Activated CD4-positive, alpha-beta T cell treated with anti-CD3 and anti-CD28 coated beads for 48 hours (primary cell): ENCODE measurements around the gene PRTFDC1.

ENCODE experiments used
- DNase-seq: peaks from one replicate; pipeline ENCODE4 v3.0.0-alpha.2; 2020

The PRTFDC1 gene

DNA sequence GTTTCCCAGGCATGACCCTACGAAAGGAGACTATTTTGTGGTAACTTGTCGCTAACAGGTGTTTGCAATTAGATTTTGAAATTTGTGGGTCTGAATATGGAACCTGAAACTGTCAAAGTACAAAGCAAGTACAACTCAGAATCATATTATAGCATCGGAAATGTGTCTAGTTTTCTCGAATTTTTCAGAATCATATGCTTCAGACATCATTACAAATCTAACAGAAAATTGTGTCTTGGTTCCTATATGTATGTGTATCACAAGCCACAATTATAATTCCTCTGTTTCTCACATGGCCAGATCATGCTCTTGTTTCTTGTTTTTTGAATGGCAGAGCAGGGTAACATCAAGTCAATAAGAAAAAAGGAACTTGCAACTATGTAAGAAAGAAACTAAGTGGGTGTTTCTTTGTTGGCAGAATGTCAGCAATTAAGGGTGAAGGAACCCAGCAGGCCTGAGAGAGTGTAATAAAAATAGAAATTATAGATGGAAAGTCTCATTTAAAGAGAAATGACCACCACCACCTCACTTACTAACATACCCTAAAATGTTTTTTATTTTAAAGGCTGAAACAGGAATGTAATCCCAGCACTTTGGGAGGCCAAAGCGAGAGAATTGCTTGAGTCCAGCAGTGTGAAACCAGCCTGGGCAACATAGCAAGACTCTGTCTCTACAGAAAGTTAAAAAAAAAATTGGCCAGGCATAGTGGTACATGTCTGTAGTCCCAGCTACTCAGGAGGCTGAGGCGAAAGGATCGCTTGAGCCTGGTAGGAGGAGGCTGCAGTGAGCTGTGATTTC, 51.3 kb downstream of the PRTFDC1 start:
- no peak for DNase-seq

DNA sequence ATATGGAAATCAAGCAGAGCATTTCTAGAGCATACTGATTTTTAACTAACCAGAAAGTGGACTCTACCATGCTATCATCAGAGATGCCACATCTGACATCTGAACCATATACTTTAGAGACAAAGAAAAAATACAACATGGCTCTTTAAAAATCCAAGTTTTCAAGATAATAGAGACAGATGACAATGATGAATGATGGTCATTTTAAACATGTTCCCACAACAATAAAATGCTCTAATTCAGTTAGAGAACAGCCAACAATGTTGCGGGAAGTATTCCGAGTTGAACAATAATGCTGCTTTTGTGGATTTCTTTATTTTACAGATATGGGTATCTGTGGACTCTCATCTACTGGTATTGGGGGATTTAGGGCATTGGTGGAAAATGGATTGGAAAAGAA, 52.8 kb downstream of the PRTFDC1 start:
- no peak for DNase-seq

DNA sequence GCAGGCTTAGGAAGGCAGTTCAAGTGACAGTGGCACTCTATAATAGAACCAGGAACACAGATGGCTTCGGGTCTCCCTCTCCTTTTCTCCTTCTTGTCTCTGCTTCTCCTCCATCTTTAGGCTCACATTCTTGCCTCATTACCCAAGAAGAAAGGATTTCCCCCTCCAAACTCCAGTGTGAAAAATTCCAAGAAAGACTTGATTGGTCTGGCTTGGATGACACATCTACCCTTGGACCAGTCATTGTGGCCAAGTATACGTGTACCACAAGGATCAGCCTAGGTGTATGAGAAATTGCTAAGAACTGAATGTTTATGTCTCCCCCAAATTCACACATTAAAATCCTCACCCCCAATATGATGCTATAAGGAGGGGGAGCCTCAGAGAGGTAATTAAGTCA, 53.9 kb downstream of the PRTFDC1 start:
- no peak for DNase-seq

DNA sequence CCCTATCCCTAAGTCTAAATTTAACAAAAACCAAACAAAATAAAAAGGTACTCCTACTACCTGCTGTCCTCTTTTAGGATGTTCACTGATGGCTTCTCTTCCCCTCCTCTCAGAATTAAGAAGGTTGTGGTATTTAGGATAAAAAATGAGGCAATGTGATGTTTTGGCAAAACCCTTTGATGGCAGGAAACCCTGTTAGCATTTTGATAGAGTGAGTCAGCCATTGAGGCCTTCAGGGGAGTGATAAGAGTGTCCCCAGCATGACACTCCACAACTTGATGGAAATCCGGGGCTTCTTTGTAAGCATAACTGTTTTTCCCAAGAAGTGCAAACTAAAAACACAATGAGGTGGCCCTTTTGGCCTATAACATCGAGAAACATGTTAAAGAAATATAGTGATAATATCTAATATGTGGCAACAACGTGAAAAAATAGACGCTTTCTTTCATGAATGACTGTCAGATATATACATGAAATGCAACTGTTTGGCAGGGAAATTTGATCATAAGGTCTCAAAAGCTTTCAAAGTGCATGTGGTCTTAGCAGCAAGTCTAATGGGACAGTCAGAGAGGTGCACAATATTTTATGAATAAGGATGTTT, 55.0 kb downstream of the PRTFDC1 start:
- DNase-seq = no peak

DNA sequence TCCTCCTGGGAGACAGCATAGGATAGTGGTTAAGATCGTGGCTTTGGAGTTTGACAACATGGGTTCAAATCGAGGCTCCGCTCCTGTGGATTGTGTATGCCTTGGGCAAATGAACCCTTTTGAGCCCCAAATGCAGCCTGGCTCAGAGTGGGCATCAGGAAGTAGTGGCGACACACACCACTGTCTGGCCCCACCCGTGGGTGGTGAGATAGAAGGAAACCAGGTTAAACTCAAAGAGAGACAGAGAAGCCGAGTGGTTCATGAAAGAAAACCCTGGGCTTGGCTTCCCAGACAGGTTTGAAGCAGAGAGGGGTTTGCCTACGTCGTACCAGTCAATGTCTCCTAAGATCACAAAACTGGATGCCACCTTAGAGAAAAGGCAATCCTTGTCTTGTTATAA, 57.7 kb downstream of the PRTFDC1 start:
- DNase-seq = peak; percentile 23

DNA sequence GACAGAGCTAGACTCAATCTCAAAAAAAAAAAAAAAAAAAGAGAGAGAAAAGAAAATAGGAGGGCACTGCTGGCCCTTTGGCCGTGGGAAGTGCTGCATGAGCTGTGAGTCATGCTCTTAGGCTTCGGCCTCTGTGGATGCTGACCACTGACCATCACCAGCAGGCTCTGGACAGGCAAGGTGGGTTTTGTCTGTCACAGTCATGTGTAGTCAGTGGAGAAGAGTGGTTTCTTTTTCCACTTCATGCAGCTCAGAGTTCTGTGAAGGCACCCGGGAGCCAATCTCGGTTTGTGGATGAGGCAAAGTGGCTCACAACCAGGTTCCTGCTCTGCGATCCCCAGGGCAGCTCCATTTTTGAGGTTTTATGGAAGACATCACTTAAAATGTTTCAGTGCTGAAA, 58.1 kb downstream of the PRTFDC1 start:
- no peak for DNase-seq

DNA sequence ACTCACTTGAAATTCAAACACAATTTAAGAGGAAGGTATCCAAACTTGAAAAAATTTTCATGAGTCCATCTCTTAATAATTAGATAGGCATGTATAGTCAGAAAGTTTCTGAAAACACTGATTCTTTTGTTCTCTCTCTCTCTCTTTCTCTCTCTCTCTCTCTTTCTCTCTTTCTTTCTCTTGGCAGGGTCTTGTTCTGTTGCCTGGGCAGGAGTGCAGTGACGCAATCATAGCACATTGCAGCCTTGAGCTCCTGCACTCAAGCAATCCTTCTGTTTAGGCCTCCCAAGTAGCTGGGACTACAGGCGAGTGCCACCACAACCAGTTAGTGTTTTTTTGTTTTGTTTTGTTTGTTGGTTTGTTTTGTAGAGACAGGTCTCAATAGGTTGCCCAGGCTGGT, 59.3 kb downstream of the PRTFDC1 start:
- DNase-seq = no peak

DNA sequence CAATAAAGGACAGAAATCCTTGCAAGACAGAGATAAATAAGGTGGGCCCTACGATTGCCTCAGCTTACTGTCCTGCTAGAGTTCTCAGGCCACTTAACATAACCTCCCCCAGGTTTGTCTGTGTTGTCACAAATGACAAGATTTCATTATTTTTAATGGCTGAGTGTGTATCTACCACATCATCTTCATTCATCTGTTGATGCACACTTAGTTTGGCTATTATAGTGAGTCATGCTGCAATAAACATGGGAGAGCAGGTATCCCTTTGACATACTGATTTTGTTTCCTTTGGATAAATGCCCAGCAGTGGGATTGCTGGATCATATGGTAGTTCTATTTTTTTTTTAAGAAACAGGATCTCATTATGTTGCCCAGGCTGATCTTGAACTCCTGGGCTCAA, 60.6 kb downstream of the PRTFDC1 start:
- no peak for DNase-seq

DNA sequence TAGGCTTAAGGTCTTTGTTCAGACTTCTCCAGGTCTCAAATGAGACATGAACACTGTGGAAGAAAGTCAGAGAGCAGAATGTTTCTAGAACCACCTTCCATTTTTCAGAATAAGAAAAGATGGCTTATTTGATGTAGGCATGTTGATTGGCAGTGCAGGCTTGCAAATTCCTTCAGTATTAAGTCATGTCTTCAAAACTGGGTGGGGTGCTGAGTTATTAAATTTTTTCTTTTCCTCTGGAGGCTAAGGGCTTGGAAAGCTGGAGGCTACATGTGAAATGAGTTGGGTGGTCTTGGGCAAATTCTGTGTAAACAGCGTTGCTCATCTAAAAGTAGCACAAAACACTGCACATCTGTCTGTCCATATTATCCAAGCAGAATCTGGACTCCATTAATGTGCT, 62.8 kb downstream of the PRTFDC1 start:
- no peak for DNase-seq

DNA sequence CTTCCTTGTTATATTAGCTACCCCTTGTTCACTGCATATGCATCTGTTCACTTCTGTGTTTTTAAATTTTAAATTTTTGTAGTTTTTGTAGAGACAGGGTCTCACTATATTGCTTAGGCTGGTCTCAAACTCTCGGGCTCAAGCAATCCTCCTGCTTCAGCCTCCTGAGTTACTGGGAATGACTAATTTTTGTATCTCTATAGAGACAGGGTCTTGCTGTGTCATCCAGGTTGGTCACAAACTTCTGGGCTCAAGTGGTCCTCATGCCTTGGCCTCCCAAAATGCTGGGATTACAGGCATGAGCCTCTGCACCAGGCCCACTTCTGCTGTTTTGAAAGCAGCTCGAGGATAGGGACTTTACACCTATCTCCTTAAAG, 64.6 kb downstream of the PRTFDC1 start:
- DNase-seq = no peak

DNA sequence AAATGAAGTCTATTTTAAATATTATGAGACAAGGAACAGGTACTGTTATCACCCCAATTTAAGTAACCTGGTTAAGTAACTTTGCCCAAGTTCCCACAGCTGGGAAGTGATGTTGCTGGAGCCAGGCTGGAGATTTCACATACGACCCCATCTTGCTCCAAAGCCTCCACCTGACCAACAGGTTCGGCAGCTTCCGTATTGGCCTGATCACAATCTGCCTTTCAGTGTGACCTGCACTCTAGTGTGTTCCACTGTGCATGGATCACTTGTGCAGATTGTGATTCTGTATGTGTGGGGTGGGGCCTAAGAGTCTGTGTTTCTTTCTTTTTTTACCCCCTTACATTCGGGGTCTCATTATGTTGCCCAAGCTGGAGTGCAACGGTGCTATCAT, 66.1 kb downstream of the PRTFDC1 start:
- no peak for DNase-seq

DNA sequence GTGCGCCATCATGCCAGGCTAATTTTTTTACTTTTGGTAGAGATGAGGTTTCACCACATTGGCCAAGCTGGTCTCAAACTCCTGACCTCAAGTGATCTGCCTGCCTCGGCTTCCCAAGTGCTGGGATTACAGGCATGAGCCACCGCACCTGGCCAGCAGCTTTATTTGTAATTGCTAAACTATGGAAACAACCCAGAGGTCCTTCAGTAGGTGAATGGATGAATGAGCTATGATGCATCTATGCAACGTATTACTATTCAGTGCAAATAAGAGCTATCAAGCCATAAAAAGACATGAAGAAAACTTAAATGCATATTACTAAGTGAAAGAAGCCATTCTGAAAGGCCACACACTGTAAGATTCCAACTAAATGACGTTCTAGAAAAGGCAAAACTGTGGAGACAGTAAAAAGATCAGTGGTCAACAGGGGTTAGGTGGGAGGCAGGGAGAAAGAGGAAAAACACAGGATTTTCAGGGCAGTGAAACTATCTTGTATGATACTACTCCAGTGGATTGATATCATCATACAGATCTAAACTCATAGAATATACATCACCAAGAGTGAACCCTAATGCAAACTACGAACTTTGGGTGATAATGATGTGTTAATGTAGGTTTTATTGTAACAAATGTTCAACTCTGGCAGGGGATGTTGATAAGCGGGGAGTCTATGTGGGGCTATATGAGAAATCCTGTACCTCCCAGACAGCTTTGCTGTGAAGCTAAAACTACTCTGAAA, 66.7 kb downstream of the PRTFDC1 start:
- DNase-seq = no peak

DNA sequence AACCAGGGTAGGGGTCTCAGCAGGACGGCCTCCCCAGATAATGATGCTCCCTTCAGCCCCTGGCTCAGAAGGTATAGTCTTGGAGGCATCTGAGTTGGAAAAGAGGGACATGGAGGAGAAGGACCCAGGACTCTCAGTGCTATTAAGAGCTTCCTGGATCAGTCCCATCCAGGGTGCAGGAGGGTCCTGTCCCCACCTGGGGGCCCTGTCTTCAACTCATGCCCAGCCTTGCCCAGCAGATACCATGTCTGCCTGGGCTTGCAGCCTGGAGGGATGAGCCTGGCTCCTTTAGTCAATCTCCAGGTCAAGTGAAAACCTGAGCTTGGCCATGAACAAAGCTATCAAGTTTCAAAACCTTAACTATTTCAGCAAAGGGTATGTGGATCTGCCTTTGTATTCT, 67.6 kb downstream of the PRTFDC1 start:
- no peak for DNase-seq

DNA sequence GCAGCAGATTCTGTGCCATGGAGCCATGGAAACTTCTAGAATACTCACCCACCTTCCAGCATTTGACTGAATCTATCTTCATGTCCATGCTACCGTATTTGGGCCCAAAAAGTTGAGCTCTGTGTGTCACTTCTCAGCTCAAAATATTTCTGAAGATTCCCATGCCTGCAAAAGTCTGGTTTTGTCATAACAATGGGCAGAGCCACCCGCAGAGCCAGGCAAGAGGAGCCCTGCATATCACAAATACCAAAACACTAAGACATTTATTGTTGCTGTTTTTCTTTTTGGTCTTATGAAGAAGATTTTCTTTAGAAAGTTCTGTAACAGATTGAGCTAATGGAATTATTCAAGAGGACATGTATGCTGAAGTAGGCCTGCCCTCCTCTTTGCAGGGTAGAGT, 68.1 kb downstream of the PRTFDC1 start:
- DNase-seq = no peak

DNA sequence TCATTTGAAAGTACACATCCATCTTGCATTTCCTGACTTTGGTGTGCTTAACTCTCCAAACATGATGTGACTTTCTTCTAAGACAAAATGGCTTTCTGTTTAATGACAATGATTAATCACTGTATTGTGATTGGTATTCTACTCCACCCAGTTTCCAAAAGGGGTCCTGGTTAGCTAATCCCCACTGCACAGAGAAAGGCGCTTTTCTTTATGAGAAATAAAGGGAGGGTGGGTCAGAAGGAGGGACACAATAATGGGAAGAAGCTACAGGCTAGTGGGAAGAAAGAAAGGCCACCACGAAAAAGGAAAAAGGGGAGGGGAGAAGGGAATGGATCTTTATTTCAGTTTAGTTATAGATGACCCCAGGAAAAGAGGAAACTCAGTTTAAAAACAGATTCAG, 69.2 kb downstream of the PRTFDC1 start:
- DNase-seq = no peak

DNA sequence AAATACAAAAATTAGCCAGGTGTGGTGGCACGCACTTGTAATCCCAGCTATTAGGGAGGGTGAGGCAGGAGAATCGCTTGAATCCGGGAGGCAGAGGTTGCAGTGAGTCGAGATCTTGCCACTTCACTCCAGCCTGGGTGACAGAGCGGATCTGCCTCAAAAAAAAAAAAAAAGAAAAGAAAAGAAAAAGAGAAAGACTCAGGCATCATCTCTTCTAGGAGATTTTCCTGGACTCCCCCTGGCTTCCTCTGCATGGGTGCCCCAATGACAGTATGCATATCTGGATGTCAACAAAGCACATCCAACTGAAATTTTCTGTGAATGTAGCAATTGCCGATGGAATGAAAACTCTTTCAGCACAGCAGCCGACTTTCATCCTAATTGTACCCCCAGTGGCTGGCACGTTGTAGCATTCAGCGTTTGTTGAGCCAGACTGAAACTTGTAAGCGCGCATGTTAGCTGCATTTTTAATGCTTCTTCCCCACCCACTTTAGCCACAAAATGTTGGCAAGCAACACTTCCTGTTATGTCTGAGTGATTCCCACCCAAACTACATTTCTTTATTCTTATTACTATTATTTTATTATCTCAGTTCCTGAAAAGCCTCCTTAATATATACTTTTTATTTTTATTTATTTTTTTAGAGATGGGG, 70.2 kb downstream of the PRTFDC1 start:
- DNase-seq = peak; percentile 58

DNA sequence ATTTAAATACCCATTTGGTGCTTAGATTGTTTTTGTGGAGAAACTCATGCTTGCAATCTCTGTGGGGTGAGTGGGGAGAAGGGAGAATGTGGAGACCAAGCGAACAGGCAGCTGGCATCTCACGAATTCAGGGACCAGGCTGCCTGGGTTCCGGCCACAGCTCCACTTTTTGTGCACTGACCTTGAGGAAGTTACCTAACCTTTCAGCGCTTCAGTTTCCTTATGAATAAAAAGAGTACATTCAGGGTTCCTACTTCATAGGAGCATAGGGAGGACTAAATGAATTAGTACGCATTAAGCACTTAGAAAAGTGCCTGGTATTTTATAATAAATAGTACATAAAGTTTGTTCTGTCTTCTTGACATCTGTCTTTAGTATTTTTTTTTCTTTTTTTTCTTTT, 72.5 kb downstream of the PRTFDC1 start:
- DNase-seq = no peak

DNA sequence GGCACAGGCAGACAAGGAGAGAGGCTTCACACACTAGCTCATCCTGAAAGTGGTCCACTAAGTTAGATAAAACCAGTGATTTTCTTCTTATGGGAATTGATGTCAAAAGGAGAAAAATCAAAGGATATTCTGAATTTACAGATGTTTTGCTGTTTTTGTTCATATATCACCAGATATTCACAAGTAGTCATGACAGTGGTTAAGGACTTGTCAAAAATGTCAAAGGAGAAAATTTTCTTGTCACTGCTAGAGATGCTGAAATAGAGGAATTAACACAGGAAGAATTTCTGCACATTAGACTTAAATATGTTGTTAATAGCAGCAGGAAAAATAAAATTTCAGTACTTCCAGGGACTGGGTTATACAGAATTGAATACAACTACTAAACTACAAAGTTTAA, 78.3 kb downstream of the PRTFDC1 start:
- DNase-seq = no peak

DNA sequence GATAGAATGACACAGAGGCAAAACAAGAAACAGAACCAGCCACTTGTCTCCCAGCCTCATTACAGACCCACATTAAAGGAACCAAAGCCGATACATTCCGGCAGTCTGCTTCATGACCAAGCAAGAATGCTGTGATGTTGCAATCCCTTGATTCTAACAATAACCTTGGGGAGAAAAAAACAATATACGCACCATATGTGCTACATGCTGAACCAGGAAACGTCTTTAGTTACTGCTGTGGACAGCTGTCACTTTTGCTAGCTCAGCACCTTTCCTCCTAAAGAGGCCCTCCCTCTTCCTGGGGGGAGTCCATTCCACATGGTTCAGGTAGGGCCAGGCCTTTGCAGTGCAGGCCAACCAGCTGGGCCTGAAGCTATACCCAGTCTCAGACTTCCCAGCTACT, 79.1 kb downstream of the PRTFDC1 start:
- no peak for DNase-seq

DNA sequence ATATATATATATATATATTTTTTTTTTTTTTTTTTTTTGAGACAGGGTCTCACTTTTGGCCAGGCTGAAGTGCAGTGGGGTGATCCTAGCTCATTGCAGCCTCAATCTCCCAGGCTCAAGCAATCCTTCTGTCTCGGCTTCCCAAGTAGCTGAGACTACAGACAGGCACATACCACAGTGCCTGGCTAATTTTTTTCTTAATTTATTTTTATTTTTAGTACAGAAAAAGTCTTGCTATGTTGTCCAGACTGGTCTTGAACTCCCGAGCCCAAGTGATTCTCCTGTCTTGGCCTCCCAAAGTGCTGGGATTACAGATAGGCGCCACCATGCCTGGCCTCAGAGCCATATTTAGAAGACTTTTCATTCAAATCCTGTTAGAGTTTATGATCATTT, 79.6 kb downstream of the PRTFDC1 start:
- DNase-seq = no peak

DNA sequence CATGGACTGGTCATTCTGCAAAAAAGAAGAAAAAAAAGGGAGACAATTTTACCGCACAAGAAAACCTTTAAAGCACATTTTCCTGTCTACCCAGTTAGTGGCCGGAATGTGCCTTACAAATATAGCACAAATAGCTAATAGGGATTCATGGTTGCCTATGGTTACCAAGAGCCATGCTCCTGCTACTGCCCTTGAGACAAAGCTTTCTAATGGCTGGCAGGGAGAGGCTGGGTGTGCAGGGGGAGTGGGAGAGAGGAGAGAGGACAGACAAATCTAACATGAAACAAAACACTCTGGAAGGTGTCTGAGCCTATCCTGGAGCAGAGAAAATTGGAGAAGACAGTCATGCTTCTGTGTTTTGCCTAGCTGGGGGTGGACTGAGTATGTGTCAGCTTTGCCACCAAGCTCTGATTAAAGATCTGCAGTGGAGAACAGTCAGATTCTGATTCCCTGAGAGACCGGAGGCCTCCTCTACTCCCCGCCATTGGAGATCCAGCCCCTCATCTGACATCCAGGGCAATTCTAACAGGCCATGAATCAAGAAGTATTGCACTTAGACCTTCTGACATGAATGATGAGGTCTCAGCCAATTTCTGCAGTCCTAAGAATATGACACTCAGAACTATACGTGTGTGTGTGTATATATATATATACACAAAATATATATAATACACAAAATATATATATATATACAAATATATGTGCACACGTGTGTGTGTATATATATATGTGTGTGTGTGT, 80.2 kb downstream of the PRTFDC1 start:
- no peak for DNase-seq

DNA sequence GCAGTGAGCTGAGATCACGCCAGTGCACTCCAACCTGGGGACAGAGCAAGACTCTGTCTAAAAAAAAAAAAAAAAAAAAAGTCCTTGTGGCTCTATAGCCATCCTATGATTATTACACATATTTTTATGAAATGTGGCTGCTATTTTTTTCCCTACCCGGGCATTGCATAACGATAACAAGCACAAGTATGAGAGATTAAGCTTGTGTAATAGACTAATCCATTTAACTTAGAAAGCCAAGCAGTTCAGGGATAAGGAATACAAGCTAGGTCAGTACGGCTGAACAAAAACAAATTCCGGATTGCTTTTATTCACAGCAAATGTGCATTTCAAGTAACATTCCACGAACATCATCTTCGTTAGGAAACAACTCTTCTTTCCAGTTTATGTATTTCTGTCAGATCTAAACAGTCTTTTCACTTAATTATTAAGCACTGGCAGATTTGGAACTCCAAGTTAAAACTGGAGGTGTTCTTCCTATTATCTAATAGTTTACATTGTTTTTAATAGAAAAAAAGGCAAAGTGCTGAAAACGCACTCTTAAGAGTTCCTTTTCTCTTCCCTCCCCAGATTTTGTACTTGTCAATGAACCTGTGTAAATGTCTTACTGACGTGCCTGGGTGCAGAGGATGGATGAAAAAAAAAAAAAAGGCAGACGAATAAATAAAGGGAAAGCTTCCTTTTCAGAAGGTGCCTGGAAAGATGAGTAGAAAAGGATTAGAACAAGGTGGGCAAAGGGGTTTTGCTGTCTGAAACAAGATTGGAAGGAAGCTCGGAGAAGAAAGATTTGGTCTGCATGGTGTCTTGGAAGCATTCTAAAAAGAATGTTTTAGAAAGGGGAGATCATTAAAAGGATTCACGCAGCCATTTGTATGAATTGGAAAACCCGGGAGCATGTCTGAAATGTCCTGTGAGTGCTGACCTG, 81.1 kb downstream of the PRTFDC1 start:
- no peak for DNase-seq
